NCI-H774 (cell line): ENCODE results near the gene MOB1A.
"Not testable (repeated sequence)": the region's sequence is repeated elsewhere in the genome, so short reads cannot be mapped to it uniquely, and the experiment has no call there.

Experiments
- DNase-seq: peaks from one replicate; lab custom pipeline; 2025; lab: John Stamatoyannopoulos, UW

MOB1A gene

DNA sequence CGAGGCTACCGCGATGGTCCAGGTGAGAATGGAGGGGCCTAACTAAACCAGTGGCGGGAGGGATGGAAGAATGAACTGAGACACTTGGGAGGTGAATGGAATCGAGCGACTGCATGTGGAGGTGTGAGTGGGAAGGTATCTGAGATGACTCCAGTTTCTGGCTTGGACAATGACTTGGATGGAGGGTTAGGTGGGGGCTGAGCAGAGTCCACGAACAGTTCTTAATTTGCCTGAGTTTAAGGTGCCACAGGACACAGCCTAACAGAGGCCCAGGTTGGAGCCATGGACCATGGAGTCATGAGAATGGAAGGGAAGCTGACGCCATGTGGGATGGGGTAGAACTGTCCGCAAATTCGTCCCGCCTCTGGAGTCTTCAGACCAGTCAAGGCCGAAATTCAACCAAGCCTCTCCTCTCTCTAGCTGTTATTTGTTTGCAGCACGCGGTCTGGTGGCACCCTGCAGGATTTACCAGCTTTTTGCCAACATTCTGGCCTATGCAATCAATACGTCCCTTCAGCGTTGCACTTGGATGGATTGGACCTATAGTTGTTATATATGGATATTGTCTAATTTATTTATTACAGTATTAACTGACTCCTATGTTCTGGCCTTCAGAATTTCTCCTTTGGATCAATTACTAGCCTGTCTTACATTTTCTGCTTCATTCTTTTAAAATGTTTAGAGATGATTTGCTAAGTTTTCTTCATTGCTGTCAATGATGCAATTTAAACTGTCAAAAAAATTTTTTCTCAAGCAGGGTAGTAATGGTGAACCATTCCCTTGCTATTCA, 30.0 kb downstream of the MOB1A start:
- DNase-seq, result no peak

DNA sequence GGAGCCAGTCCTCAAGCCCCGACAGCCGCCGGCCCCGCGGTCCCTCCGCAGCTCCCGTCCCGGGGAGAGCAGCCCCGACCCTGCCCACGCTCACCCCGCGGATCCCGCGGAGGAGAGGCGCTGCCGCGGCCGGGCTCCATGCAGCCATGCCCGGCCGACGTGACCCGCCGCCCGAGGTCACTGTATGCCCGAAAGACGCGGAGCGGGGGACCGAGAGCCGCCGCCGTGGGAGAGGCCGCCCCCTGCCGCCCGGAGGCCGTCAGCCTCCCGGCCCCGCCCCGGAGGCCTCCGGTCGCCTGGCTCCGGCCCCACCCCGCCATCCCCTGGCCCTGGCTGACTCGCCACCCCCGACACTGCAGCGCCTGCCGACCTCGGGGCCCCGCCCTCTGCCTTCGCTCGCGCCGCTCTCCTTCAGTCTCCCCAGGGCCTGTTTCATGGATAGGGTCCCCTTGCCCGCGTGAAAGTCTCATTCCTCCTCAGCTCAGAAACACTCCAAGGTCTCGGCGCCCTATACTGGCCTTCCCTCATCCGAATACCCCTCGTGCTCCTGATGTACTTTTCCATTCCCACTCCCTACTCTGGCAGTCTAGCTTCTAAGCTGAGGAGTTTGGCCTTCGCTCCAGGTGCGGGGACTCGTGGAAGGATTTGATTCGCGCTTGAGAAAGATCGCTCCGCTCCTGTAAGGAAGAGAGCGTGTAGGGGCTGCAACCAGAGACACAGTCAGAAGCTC, 30.8 kb downstream of the MOB1A start, which contains the start of gene BOLA3:
Gene BOLA3 (minus strand): TSS at position 186 of the 730 bp plus-strand sequence. CDS start 38 bp downstream, at position 148.
- peak; percentile 82 for DNase-seq

DNA sequence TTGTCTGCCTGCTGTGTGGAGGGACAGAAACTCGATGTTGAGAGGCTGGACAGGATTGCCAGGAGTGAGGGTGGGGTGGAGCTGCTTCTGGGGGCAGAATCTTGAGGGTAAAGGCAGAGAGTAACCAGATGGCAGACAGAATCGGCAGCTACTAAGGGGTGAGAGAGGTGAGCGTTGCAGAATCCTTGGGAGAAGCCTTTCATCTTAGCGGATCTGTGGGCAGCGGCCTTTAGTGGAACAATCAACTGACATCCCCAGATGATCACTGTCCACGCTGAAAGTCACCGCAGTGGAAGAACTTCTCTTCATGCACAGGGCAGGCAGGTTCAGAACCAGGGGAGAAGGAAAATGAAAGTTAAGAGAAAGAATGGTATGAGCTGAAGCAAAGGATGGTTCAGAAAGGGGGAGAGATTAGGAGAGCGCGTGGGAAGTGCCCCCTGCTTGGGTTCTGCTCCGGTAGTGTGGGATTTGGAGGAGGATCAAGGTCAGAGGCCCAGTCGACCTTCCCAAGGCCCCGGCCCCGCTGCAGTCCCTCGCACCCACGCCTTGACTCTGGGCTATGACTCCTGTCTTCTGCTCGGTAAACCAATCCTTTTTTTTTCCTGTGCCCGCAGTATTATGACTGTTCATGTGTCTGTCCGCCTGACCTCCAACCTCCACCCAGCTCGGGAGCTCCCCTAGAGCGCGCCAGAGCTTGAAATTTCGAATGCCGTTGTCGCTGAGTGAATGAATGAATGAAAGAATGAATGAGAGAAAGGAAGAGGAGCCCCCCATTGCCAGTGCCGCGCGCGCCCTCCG, 31.6 kb downstream of the MOB1A start:
- no peak for DNase-seq

DNA sequence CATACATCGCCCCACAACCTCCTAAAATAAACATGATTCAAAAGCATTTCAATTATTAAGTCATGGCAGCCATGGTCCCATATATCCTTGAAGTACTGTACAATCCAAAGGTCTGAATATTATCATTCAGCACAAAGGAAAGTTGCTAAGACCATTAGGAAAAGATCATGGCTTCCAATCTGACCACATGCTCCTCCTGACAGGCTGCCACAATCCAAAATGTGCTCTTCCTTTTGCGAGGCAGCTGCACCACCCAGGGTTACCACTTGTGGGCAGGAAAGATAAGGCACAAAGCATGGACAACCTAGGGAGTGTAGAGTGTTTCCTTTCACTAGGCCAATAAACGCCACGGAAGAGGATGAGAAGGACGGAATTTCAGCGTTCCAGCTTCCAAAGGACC, 36.3 kb downstream of the MOB1A start:
- DNase-seq, result no peak

DNA sequence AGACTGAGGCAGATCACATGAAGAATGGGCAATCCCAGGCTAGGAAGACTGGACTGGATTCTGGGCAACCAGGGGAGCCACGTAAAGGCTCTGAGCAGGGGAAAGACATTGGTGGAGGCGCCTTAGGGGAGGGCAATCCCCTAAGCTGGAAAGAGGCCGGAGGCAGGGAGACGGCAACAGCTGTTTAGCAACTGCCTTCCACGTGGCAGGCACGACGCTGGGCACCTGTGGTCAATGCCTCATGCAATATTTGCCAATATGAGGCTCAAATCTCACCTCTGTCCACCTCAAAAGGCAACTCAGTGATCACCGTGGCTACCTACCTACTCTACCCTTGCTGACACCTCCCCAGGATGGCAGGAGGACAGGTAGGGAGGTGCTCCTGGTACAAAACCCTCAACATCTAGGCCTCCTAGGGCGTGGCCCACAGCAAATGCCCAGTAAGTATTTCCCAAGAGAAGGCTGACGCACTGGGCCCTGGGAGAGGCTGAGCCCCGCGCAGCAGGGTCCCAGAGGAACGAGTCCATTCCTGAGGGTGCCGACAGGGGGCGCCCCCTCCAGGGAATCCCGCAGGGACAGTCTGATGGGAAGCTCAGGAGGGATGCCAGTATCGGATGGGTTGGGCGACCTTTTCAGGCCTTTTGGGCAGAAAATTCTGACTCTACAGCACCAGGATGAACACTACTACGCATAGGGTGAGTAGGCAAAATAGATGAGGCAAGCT, 39.9 kb downstream of the MOB1A start:
- no peak for DNase-seq

DNA sequence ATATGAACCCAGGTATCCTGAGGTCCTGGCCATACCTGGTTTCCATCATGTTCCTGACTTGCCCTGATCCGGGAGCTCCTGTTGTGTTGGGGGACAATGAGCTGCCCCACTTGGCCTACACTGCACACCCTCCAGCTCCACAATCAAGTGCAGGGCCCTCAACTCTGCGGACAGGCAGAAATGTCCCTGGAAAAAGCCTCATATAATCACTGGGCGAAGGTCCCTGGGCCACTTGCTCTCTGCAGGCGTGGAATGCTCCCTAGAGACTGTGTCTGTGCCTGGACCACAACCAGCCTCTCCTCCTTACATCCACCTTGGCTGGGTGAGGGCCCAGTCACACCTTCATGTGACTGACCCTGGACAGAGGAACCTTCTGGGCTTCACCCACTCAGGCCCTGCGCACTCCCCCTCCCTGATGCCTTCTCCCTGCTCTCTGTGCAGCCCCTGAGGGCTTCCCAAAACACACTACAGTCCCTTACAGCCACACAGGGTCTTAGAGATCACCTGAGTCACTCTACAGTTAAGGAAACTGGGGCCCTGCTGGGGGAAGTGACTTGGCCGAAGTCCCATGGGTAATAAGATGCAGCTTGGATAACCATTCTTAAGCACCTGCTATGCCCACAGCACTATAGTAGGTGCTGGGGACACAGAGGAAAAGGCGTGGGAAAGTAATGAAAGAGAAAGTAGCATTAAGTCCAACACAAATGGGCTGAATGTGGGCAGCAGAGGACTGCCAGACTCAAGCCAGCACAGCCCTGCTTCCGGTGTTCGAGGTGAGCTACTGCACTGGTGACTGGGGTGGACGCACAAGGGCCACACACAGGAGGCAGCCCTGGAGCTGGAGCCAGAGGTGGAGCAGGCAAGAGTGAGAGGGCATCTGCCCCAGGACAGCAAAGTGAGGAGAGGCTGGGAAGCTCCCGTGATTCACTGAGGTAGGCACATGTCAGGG, 40.8 kb downstream of the MOB1A start:
- no peak for DNase-seq

DNA sequence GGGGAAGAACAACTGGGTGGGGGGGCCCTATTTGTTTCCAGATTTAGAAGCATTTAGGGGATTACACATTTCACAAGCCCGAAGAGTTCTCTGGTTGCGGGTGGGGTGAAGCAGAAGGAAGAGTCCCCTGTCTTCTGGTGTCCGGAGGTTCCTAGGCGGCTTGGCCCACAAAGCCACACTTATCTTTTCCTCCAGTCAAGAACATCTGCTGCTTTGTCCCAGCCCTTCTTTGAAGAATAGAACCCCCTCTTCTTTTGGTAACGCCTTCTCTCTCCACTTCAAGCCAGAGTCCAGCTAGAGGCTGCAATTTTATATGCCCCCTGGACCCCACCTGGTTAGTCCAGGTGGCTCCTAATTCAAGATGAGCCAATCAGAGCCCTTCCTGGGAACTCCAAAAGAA, 46.8 kb downstream of the MOB1A start:
- no peak for DNase-seq

DNA sequence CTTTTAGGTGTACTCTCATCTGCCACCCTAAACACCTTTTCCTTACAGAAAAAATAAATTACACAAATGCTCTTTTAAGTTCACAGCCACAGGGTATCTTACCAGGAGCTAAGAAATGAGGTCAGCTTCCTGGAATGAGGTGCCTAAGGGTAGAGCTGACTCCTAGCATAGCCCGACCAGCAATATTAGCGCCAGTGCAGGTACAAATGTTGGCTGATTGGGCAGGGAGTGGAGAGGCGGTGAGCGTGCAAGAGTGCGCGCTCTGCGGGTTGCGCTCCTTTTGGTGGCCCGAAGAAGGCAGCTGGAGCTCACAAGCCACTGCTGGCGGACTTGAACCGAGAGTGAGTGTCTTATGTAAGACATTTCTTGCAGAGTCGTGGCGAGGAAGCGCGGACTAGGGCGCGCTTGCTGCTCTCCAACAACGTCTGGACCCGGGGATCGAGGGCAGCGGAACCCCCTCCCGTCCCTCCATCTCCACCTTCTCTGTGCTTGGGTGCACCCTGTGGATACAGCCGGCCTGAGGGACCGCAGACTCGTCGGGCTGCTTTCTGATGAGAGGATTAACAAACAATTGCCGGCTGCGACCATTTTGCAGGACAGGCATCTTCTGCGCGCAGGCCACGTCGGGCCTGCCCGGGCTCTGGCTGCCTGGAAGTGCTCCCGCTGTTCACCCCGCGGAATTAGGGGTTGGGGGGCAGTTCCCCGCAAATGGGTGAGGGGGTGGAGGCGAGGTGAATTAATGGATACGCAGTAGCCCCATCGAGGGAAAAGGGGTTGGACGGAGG, 48.3 kb downstream of the MOB1A start:
- DNase-seq, result no peak

DNA sequence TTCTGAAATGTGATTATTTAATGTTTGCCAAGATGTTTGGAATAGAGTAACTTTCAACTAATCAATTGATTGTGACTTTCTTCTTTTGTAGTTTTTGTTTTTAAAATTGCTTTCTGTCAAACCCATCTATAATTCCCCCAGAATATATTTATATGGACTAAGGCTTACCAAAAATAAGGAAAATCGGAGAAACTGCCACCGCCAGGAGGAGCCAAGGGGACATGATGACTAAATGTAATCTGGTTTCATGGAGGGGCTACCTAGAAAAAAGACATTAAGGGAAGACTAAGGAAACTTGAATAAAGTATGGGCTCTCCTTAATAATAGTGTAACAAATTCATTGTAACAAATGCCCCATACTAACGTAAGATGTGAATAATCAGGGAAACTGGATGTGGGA, 50.5 kb downstream of the MOB1A start:
- DNase-seq, result no peak

DNA sequence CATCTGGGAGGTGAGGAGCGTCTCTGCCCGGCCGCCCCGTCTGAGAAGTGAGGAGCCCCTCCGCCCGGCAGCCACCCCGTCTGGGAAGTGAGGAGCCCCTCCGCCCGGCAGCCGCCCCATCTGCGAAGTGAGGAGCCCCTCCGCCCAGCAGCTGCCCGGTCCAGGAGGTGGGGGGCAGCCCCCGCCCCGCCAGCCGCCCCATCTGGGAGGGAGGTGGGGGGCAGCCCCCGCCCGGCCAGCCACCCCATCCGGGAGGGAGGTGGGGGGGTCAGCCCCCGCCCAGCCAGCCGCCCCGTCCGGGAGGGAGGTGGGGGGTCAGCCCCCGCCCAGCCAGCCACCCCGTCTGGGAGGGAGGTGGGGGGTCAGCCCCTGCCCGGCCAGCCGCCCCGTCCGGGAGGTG, 54.7 kb downstream of the MOB1A start:
- not testable (repeated sequence) for DNase-seq

DNA sequence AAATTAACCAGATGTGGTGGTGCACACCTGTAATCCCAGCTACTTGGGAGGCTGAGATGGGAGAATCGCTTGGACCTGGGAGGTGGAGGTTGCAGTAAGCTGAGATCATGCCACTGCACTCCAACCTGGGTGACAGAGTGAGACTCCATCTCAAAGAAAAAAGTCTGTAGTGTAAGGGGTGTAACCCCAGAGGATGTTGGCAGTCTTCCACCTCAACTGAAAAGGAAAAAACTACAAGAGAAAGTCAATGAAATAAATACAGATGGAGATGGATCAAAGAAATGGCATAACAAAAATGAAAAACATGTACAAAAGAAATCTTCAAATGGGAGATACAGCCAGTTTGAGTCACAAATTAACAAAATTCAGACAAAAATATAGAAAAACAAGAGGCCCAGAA, 56.8 kb downstream of the MOB1A start:
- DNase-seq, result not testable (repeated sequence)

DNA sequence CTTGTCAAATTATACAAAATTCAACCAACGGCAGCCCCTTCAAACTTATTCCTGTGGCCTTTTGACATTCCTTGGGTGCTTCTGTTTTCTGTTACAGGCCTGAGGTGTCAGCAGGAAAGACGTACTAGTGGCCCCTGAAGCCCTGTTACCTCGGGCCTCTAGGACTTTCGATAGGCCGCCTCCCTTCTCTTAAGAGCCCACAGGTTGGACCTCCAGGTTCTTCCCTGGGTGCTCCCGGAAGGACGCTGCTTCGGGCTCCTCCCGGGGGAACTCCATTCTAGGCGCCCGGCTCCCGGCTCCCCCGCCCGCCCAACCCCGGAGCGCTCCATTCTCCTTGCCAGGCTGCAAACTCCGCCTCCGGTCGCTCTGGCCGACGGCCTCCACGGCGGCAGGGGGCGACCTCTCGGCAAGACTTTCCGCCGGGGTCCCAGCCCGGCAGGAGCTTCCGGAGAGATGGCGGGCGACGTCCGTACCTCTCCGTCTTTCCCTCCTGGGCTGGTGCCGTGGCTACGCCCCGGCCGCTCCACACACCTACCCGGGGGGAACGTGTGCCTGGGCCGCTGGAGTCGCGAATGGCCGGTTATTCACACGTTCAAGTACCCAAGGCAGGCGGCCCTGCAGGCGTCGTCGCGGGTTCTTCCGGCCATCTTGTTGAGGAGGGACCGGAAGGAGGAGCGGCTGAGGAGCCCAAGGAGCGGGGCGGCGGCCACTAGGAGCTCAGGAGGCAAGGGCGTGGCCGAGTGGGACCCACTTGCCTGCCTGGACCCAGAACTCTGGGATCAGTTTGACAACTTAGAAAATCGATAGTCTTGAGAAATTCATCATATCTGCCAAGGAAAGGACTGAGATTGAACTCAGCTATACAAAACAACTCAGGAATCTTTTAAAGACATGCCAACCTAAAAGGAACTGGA, 58.5 kb downstream of the MOB1A start:
- DNase-seq, result peak; percentile 79

DNA sequence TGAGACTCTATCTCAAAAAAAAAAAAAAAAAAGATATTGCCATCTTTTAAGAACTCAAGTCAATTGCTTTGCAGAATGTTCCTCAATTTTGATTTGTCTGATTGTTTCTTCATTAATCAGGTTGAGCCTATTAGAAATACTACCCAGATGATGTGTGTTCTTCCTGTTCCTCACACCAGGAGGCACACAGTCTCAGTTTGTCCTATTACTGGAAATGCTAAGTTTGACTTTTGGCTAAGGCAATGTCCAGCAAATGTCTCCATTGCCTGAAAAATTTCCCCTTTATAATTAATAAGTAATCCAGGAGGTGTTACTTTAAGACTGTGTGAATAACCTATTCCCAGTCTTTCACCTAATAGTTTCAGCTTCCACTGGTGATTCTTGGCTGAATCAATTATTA, 59.3 kb downstream of the MOB1A start:
- no peak for DNase-seq

DNA sequence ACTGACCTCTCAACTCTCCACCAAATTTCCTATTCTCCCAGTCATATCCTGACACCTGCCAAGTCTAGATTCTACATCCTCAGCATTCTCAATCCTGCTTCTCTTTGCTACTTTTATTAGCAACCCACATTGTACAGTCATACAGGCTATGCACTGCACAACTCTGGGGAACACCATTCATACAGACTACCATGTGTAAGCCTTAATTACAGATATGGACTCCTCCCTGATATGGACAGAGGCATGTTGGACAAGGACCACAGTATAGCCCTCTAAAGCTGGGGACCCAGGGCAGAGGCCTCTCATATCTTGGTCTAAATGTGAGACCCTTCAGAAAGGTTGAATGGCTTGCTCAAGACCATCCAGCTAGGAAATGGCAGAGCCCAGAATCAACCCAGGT, 67.3 kb downstream of the MOB1A start:
- no peak for DNase-seq

DNA sequence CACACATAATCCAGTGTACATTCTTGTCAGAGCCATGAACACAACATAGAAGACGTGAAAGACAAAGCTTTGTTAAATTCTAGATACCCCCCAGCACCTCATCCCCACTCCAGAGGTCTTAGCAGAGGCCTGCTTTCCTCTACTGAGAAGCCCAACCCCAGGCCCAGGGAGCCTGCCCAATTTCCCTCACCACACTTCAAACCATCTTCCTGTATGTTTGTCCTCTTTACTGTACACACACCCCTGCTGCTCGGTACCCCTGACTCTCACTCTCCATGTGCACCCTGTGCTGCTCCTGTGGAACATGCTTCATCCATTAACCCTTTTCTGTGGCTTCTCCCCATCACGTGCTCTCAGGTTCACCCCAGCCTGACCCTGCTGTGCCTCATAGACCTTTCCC, 68.1 kb downstream of the MOB1A start:
- DNase-seq, result no peak

DNA sequence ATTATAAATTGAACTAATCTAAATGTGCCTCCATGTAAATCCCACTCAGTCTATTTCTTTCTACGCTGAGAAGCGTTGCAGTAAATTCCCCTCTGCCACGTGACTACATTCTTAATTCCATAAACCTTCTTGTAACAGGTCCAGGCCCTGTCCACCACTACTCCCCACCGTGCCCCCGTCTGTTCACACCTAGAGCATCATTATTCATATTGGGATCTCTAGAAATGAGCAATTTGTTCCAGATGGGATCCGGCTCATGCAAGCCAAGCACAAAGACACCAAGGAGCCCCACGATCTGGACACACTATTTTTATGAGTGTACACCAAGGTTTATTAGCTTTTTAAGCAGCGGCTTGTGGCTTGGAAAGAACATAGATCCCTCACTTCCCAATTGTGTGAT, 69.1 kb downstream of the MOB1A start:
- no peak for DNase-seq

DNA sequence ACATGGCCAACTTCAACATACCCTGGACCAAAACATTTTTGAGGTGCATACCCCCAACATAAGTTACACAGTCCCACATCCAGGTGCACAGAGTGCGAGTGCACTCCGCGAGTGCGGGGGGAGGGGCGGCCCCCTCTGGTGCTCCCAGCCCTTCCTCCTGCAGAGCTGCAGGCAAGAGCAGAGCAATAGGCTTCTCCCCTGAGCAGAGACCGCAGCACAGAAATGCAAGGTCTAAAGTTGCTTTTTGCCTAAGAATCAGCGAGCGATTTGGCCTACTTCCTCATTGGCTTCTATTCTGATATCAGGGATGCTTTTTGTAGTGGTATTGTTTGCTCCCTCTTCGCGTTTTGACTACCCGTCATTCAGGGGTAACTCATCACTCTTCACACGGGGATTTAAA, 71.6 kb downstream of the MOB1A start:
- DNase-seq, result no peak

DNA sequence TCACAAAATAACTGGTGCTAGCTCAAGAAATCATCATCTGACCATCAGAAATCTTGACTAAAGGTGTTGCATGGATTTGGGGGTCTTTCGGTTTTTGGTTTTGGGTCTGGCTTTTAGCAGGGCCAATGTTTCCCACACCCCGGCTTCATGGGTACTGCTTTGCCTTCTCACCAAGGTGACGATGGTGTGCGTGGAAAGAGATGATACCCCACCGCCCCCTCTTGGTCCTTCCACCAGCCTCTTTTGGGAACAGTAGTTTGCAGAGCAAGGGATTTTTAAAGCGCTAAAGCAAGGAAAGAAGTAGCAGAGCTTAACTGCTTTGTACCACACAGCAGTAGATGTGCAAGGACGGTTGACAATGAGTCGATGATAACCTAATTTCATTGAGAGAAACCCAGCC, 73.3 kb downstream of the MOB1A start:
- no peak for DNase-seq

DNA sequence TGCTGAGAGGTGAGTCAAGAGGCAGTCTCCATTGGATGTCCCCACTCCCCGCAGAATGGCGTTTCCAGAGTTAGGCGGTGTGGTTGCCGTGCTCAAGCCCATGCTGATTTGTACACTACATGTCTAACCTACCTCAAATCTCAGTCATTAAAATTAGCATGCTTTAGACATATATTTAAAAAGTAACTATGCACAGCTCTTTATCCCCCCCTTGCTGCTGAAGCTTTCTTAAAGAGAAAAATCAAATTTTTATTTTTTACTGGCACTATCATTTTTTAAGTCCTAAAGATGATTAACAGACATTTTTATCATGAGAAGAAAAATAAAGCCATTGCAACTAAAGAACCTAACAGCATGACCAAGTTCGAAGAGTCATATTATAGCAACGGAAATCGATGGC, 73.8 kb downstream of the MOB1A start:
- no peak for DNase-seq
